ENCODE measurements around the gene NOP16.

- TF ChIP-seq CTCF (IDR thresholded peaks at IDR 0.05): no peak
- no peak for TF ChIP-seq POLR2A (IDR thresholded peaks at IDR 0.05)
Observed at GRCh38 chr5:176401281-176402205, 13.1 kb upstream of the NOP16 start.

All from ovary (tissue), 3 donors.